ENCODE results near the gene LRMDA.
A peak's percentile ranks its signal among the peaks of the same experiment; 100 is the strongest.

LRMDA gene

GRCh38 chr10:75532253-75532924 lies 101.0 kb downstream of the LRMDA start:
- H3K4me1 Mint-ChIP-seq, result no peaks in the 10 kb centered on the region
- H3K9me3 Mint-ChIP-seq, result peaks cover 2% of the 10 kb centered on the region
- no peak overlapping the region for H3K4me3 Mint-ChIP-seq
- no peaks in the 10 kb centered on the region for H3K36me3 Mint-ChIP-seq
- no peak for ATAC-seq
- H3K27ac Mint-ChIP-seq, result no peak overlapping the region
- H3K27me3 Mint-ChIP-seq, result no peaks in the 10 kb centered on the region

DNA sequence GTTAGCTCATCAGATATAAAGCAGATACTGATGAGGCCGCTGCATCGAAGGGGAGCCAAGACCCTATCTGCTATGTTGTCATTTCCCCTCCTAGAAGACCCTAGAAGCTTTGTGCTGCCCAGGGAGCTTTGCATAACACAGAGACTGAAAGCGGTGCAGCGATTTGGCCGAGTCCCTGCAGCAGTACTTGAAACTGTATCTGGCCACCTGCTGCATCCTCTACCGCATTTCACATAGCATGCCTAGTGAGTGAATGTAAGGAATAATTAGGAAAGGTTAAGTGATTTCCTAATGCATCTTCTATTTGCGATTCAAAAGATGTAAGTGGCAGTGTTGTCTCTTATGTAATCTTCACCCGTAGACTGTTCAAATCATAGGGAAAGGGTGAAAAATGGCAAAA lies 106.7 kb downstream of the LRMDA start:
- Mint-ChIP-seq H3K27ac (no peak overlapping the region), H3K4me3 (no peak overlapping the region), H3K4me1 (no peaks in the 10 kb centered on the region), H3K36me3 (no peaks in the 10 kb centered on the region), H3K27me3 (peaks cover 12% of the 10 kb centered on the region), H3K9me3 (no peaks in the 10 kb centered on the region)
- ATAC-seq, result no peak

DNA sequence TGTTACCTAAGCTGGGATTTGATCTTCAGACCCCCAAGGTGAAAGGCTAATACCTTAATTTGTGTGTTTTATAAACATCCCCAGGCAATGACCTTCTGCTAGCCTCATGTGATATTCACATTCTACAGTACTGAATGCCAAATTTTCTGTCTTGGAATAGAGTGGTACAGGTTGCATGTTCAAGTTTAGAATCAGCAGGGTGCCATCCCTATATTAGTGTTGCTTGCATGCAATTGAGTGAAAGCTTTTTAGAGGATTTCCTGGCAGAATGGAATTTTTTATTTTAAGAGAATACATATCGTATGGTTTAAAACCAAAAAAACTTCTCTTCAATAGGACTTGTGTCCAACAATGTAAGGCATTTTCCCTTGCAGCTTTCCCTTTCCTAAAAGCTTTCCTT lies 107.3 kb downstream of the LRMDA start:
- H3K9me3 Mint-ChIP-seq, result no peaks in the 10 kb centered on the region
- no peak for ATAC-seq
- no peaks in the 10 kb centered on the region for H3K36me3 Mint-ChIP-seq
- no peaks in the 10 kb centered on the region for H3K4me1 Mint-ChIP-seq
- no peak overlapping the region for H3K27ac Mint-ChIP-seq
- no peak overlapping the region for H3K4me3 Mint-ChIP-seq
- peaks cover 12% of the 10 kb centered on the region for H3K27me3 Mint-ChIP-seq

- peaks cover 23% of the 10 kb centered on the region for H3K27me3 Mint-ChIP-seq
- ATAC-seq, result no peak
- H3K9me3 Mint-ChIP-seq, result no peaks in the 10 kb centered on the region
- no peak overlapping the region for H3K4me3 Mint-ChIP-seq
- no peaks in the 10 kb centered on the region for H3K36me3 Mint-ChIP-seq
- no peaks in the 10 kb centered on the region for H3K4me1 Mint-ChIP-seq
- H3K27ac Mint-ChIP-seq, result no peak overlapping the region
Measured at GRCh38 chr10:75540357-75540966, 109.0 kb downstream of the LRMDA start.

DNA sequence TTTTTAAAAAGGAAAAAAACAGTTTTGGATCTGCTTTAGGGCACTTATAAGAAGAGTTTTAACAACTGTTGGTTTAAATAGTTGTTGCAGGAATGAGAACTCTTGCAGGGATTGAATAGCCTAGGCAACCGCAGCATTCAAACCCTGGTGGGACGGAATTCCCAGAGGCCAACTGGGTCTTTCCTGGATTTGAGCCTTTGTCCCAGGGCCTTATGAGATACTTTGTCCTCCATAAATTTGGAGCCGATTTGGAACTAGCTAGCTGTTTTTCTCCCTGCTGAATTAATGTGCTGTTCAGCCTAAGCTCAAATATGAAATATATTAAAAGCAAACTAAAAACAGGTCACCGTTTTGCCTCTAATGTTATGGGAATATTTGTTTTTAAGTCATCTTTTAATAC lies 109.6 kb downstream of the LRMDA start:
- H3K9me3 Mint-ChIP-seq, result no peaks in the 10 kb centered on the region
- H3K27me3 Mint-ChIP-seq, result peaks cover 29% of the 10 kb centered on the region

GRCh38 chr10:75541411-75541810 lies 110.0 kb downstream of the LRMDA start:
- no peak overlapping the region for H3K27ac Mint-ChIP-seq
- ATAC-seq, result no peak
- H3K9me3 Mint-ChIP-seq, result no peaks in the 10 kb centered on the region
- H3K4me1 Mint-ChIP-seq, result no peaks in the 10 kb centered on the region
- peaks cover 30% of the 10 kb centered on the region for H3K27me3 Mint-ChIP-seq
- H3K36me3 Mint-ChIP-seq, result no peaks in the 10 kb centered on the region
- no peak overlapping the region for H3K4me3 Mint-ChIP-seq

More for the DNA sequence above, 109.6 kb downstream of the LRMDA start:
- no peaks in the 10 kb centered on the region for H3K4me1 Mint-ChIP-seq
- H3K27ac Mint-ChIP-seq, result no peak overlapping the region
- no peaks in the 10 kb centered on the region for H3K36me3 Mint-ChIP-seq
- no peak overlapping the region for H3K4me3 Mint-ChIP-seq
- no peak for ATAC-seq

DNA sequence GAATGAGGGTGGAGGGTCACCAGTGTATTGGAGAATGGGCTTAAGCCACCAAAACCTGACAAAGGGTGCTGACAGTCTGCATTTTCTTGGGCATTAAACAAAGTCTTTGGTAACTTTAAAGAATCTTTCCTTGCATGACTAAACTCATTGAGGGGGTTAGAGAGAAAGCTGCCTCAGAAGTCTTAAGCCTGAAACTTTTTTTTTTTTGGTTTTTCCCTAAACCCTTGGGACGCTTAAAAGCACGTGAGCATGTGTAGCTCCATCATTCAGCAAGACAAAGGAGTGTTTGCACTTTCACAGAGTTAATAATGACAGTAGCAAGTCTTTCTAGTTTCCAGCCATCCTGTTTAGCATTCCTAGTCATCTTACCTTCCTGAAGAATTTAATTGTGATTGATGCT lies 110.7 kb downstream of the LRMDA start:
- Mint-ChIP-seq H3K36me3 (no peaks in the 10 kb centered on the region), H3K27me3 (peaks cover 30% of the 10 kb centered on the region), H3K9me3 (no peaks in the 10 kb centered on the region), H3K27ac (no peak overlapping the region), H3K4me1 (no peaks in the 10 kb centered on the region), H3K4me3 (no peak overlapping the region)
- ATAC-seq, result no peak

DNA sequence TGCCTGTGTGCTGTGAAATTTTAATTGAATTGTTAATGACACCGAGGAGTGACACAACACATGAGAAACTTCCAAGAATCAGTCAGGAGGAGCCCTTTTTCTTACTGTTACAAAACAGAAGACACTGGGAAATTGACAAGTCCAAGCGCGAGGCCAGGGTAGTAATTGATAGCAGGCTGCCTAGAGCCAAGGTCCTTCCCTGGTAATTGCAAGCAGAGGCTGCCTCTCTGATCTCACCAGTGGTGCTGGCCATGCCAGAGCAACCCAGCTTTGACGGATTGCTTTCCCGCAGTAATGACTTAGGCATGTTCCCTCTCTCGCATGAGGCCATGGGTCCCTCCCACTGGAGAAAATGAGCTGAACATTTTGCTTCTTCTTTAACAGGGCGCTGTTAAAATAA lies 111.5 kb downstream of the LRMDA start:
- Mint-ChIP-seq H3K27ac (no peak overlapping the region), H3K4me3 (no peak overlapping the region), H3K27me3 (peaks cover 30% of the 10 kb centered on the region), H3K36me3 (no peaks in the 10 kb centered on the region), H3K9me3 (no peaks in the 10 kb centered on the region), H3K4me1 (no peaks in the 10 kb centered on the region)
- peak; percentile 36 for ATAC-seq

DNA sequence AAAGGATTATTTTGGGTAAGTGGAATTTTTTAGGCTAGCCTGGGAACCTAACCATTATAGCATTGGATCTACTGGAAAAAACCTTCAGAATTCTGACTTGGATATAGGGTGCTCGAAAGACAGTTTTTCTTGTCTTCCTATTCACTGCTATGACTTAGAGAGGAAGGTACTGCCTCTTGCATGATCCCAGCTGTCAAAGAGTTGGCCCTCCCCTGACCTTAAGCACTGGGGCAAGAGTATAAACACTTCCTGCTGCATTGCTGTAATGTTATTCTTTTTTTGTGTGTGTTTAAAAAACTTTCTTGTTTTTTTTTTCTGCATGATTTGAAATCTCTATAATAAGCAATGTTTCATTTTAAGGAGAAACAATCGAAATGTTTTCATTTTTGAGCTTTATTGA lies 113.0 kb downstream of the LRMDA start:
- peaks cover 28% of the 10 kb centered on the region for H3K27me3 Mint-ChIP-seq
- H3K27ac Mint-ChIP-seq, result no peak overlapping the region
- H3K9me3 Mint-ChIP-seq, result no peaks in the 10 kb centered on the region
- no peaks in the 10 kb centered on the region for H3K36me3 Mint-ChIP-seq
- H3K4me1 Mint-ChIP-seq, result no peaks in the 10 kb centered on the region
- no peak overlapping the region for H3K4me3 Mint-ChIP-seq
- ATAC-seq, result no peak

DNA sequence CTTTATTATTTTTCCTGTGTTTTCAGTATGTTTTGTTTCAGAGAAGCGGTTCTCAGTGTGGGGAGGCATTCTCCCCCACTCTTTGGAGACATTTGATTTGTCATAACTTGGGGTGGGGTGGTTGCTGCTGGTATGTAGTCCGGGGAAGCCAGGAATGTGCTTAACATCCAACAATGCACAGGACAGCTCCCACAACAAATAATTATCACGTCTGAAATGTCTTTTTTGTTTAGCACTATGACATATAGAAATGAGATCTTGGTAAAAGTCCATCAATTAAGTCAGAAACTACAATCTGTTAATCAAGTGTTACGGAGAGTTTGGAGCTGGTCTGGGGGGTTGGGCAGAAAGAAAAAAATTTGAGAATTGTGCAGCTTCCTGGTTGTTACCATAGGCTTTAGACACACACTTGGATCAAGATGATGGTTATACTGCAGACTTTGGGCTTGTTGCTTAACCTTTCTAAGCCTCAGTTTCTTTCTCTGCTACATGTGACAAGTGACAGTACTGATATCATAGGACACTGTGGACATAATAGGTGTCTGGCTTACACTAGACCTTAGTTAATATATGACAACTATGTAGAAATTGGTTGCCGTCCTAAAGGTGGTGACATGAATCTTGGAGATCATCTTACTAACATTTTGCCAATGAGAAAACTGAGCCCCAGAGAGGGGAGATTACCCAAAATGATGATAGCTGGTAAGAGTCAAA lies 113.7 kb downstream of the LRMDA start:
- no peaks in the 10 kb centered on the region for H3K4me1 Mint-ChIP-seq
- peaks cover 21% of the 10 kb centered on the region for H3K27me3 Mint-ChIP-seq
- no peak for ATAC-seq
- H3K36me3 Mint-ChIP-seq, result no peaks in the 10 kb centered on the region
- H3K27ac Mint-ChIP-seq, result no peak overlapping the region
- H3K9me3 Mint-ChIP-seq, result no peaks in the 10 kb centered on the region
- H3K4me3 Mint-ChIP-seq, result no peak overlapping the region

GRCh38 chr10:75546004-75546403 lies 114.6 kb downstream of the LRMDA start:
- no peaks in the 10 kb centered on the region for H3K4me1 Mint-ChIP-seq
- H3K27ac Mint-ChIP-seq, result no peak overlapping the region
- H3K36me3 Mint-ChIP-seq, result no peaks in the 10 kb centered on the region
- H3K4me3 Mint-ChIP-seq, result no peak overlapping the region
- peaks cover 3% of the 10 kb centered on the region for H3K9me3 Mint-ChIP-seq
- peaks cover 18% of the 10 kb centered on the region for H3K27me3 Mint-ChIP-seq
- ATAC-seq, result no peak

- Mint-ChIP-seq H3K4me3 (no peak overlapping the region), H3K27ac (no peak overlapping the region)
- ATAC-seq, result no peak
Measured at GRCh38 chr10:75547391-75548298, 116.2 kb downstream of the LRMDA start.

DNA sequence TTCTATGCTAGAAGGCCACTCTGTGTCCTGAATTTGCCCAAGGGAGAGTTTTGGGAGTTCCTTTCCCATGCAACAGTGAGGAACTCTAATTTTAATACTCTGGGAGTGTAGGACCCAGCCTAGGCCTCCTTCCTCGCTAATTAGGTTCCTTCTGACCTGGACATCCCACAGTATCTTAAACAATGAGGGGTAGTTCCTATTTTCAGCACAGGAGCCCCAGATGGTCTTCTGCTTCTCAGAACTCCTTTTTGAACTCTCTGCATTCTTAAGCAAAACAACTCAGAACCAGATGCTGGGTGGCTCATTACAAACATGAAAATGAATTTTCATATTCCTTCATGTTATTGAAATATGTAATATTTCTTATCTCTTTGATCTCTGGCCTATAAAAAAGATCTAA lies 116.9 kb downstream of the LRMDA start:
- Mint-ChIP-seq H3K27me3 (peaks cover 26% of the 10 kb centered on the region), H3K4me1 (no peaks in the 10 kb centered on the region), H3K36me3 (no peaks in the 10 kb centered on the region), H3K4me3 (no peak overlapping the region), H3K27ac (no peak overlapping the region), H3K9me3 (peaks cover 7% of the 10 kb centered on the region)
- no peak for ATAC-seq

More at GRCh38 chr10:75547391-75548298, 116.2 kb downstream of the LRMDA start:
- Mint-ChIP-seq H3K4me1 (no peaks in the 10 kb centered on the region), H3K36me3 (no peaks in the 10 kb centered on the region), H3K27me3 (peaks cover 22% of the 10 kb centered on the region), H3K9me3 (peaks cover 6% of the 10 kb centered on the region)

DNA sequence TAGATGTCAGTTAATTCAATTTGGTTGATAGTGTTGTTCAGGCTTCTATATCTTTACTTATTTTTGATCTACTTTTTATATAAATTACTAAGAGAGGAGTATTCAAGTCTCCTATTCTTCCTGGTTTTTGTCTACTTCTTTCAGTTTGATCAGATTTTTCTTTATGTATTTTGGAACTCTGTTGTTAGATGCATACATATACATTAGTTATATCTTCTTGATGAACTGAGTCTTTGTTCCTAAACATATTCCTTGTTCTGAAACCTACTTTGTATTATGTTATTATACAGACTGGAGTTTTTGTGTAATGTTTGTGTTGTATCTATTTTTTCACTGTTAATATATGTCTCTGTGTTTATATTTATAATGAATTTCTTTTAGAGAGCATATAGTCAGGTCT lies 118.8 kb downstream of the LRMDA start:
- H3K27ac Mint-ChIP-seq, result no peak overlapping the region
- H3K27me3 Mint-ChIP-seq, result peaks cover 17% of the 10 kb centered on the region
- H3K4me1 Mint-ChIP-seq, result no peaks in the 10 kb centered on the region
- H3K4me3 Mint-ChIP-seq, result no peak overlapping the region
- H3K9me3 Mint-ChIP-seq, result peaks cover 7% of the 10 kb centered on the region
- no peaks in the 10 kb centered on the region for H3K36me3 Mint-ChIP-seq
- no peak for ATAC-seq

DNA sequence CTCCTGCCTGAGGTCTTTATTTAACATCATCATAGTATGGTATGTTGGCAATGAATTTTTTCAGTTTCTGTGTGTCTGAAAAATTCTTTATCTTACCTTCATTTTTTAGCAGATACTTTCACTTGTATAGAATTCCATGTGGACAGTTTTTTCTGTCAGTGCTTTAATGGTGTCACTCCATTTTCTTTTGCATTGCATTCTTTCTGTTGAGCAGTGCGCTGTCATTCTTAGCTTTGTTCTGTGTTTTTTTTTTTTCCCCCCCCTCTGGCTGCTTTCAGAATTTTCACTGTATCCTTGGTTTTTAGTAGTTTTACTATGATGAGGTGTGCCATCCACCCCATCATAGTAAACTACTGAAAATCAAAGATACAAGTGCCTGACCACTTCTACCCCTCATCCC lies 120.7 kb downstream of the LRMDA start:
- Mint-ChIP-seq H3K4me1 (no peaks in the 10 kb centered on the region), H3K4me3 (no peak overlapping the region), H3K36me3 (no peaks in the 10 kb centered on the region), H3K27ac (no peak overlapping the region), H3K9me3 (peaks cover 7% of the 10 kb centered on the region), H3K27me3 (peaks cover 8% of the 10 kb centered on the region)
- no peak for ATAC-seq

All from stimulated activated memory B cell treated with anti-CD40 and anti-IgM and Interleukin-4, amounts not matched to agents 10 μg/mL and 1 μg/mL and 100 μg/mL, for 72 hours (primary cell).